Upper lobe of right lung (tissue), 1 donor: ENCODE measurements around the gene FAM174C. TPM values are rescaled to one million over a fixed set of nuclear protein-coding genes. Genes with fewer than 3 reads are reported as not detected.
"Not testable (repeated sequence)": the region's sequence is repeated elsewhere in the genome, so short reads cannot be mapped to it uniquely, and the experiment has no call there.

Experiments
- ATAC-seq: fragments of 200-7000 bp; cut with Tn5 transposase; one replicate; pipeline ENCODE4 v1.9.1; 2020; ENCODE audit warnings: mild to moderate bottlenecking, moderate library complexity
- DNase-seq: peaks from one replicate; pipeline ENCODE4 v3.0.0-alpha.2; 2020
- H3K27ac ChIP-seq: fragments of 200-600 bp; one replicate; pipeline ENCODE4 v1.8.0; 2022
- H3K27me3 ChIP-seq: fragments of 200-600 bp; one replicate; pipeline ENCODE4 v1.8.0; 2022; ENCODE audit warnings: mild to moderate bottlenecking
- H3K36me3 ChIP-seq: fragments of 200-600 bp; one replicate; pipeline ENCODE4 v1.8.0; 2022
- H3K4me1 ChIP-seq: fragments of 200-600 bp; one replicate; pipeline ENCODE4 v1.8.0; 2022
- H3K4me3 ChIP-seq: fragments of 200-600 bp; one replicate; pipeline ENCODE4 v1.8.0; 2022; ENCODE audit warnings: mild to moderate bottlenecking
- H3K9me3 ChIP-seq: fragments of 200-600 bp; one replicate; pipeline ENCODE4 v1.8.0; 2022
- CTCF ChIP-seq: fragments of 200-600 bp; IDR thresholded peaks from one replicate; pipeline ENCODE4 v1.8.0; 2022; ENCODE audit warnings: antibody characterized with exemption
- intact Hi-C: fragments of 100-400 bp; cut with DNase I; formaldehyde crosslinking; loops from one replicate; pipeline ENCODE4 v1.11.0; 2022
- total RNA-seq: library from RNA; stranded (reverse); fragmentation: NEBNext Ultra II Directional; extraction: Animal tissue kit (Norgen Biotek cat#: 25700); gene quantifications from one replicate; pipeline ENCODE4 v1.2.1, GENCODE V29; 2021
- donor health status: DM: no; HTN: yes; CAD: no; lungs with severe emphysema.

FAM174C gene
- total RNA-seq, 1 donor from 2014 or later, result 41.4 TPM

GRCh38 chr19:1300744-1301490 is 25.6 kb downstream of the FAM174C start:
- Histone ChIP-seq H3K9me3 (no peaks in the 10 kb centered on the region), H3K27ac (no peak overlapping the region), H3K4me1 (no peaks in the 10 kb centered on the region), H3K4me3 (no peak overlapping the region), H3K36me3 (no peaks in the 10 kb centered on the region), H3K27me3 (no peaks in the 10 kb centered on the region)
- ATAC-seq, result no peak
- no peak for DNase-seq
- intact Hi-C loops, result no loop called here
- TF ChIP-seq CTCF, result no peak

DNA sequence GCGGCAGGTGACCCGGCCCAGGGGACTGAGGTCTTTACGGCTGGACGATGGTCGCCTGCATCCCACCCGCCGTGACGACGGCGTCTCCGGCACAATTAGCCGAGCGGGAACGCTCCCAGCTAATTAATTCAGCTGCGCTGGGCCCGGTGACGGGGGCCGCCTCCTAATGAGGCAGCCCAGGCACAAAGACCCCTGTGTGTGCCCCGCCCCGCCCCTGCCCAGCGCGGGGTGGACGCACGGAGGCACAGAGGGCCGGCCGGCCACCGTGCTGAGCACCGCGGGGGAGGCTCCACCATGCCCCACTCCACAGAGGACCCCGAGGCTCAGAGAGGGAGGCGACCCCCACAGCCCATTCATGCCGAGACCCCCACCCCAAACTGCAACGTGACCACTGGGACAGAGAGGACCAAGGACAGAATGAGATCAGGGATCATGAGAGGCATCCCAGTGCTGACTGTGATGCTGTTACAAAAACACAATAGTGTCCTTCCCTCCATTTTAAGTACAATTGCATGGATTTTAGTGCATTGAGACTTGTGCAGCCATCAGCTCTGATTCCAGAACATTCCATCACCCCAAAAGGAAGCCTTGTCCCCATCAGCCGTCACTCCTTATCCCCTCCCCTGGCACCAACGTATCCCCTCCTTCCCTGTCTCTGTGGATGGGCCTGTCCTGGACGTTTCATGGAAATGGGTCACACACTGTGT is 27.4 kb downstream of the FAM174C start:
- no peak overlapping the region for H3K4me3 ChIP-seq
- H3K27me3 ChIP-seq, result no peaks in the 10 kb centered on the region
- no peak for DNase-seq
- no peaks in the 10 kb centered on the region for H3K36me3 ChIP-seq
- no peak for TF ChIP-seq CTCF
- no peaks in the 10 kb centered on the region for H3K4me1 ChIP-seq
- H3K9me3 ChIP-seq, result no peaks in the 10 kb centered on the region
- intact Hi-C loops, result no loop called here
- ATAC-seq, result no peak
- H3K27ac ChIP-seq, result no peak overlapping the region

- intact Hi-C loops, result no loop called here
- H3K27me3 ChIP-seq, result peaks cover 1% of the 10 kb centered on the region
- H3K9me3 ChIP-seq, result no peaks in the 10 kb centered on the region
- no peak overlapping the region for H3K27ac ChIP-seq
- H3K4me1 ChIP-seq, result no peaks in the 10 kb centered on the region
- DNase-seq, result no peak
- no peak for TF ChIP-seq CTCF
- no peak overlapping the region for H3K4me3 ChIP-seq
- H3K36me3 ChIP-seq, result no peaks in the 10 kb centered on the region
- ATAC-seq, result peak; percentile 10
Measured at GRCh38 chr19:1304197-1304924, 29.0 kb downstream of the FAM174C start.

DNA sequence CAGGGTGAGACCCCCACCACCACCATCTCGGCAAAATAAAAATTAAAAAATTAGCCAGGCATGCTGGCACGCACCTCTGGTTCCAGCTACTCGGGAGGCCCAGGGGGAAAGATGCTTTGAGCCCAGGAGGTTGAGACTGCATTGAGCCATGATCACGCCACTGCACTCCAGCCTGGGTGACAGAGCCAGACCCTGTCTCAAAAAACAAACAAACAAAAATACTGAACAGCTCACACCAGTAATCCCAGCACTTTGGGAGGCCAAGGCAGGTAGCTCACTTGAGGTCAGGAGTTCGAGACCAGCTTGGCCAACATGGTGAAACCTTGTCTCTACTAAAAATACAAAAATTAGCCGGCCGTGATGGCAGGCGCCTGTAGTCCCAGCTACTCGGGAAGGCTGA is 30.0 kb downstream of the FAM174C start:
- intact Hi-C loops, H3K9me3 ChIP-seq, DNase-seq, H3K4me1 ChIP-seq, H3K27ac ChIP-seq, H3K4me3 ChIP-seq, H3K36me3 ChIP-seq, ATAC-seq: not testable (repeated sequence)
- peaks cover 11% of the 10 kb centered on the region for H3K27me3 ChIP-seq

- no peak for TF ChIP-seq CTCF
- Histone ChIP-seq H3K9me3 (no peaks in the 10 kb centered on the region), H3K4me3 (no peak overlapping the region), H3K4me1 (no peaks in the 10 kb centered on the region), H3K27me3 (peaks cover 20% of the 10 kb centered on the region), H3K36me3 (no peaks in the 10 kb centered on the region), H3K27ac (no peak overlapping the region)
- no peak for DNase-seq
- intact Hi-C loops, result no loop called here
- no peak for ATAC-seq
Measured at GRCh38 chr19:1307320-1307719, 32.0 kb downstream of the FAM174C start.
